SH-SY5Y (cell line): ENCODE results near the gene MDFIC.

Source experiments
- GATA2 ChIP-seq: IDR thresholded peaks from 2 replicates; pipeline ENCODE4 v1.6.1; 2011; ENCODE audit warnings: mild to moderate bottlenecking, low read depth, low read length
- GATA3 ChIP-seq: IDR thresholded peaks from 2 replicates; pipeline ENCODE4 v1.6.1; 2011; ENCODE audit warnings: low read depth, mild to moderate bottlenecking, low read length, moderate library complexity

GRCh38 chr7:115047958-115048720, 126.2 kb downstream of the MDFIC start:
- no peak for TF ChIP-seq GATA2
- no peak for TF ChIP-seq GATA3
